Pancreas (tissue), 10 donors: ENCODE measurements around the gene AIM2. TPM values are rescaled to one million over a fixed set of nuclear protein-coding genes. Genes with fewer than 3 reads are reported as not detected.
A peak's percentile ranks its signal among the peaks of the same experiment; 100 is the strongest.

Source experiments
- ATAC-seq, 4 donors: fragments of 200-7000 bp; cut with Tn5 transposase; one replicate each; pipeline versions ENCODE4 v1.8.0 to v1.9.1; 2020; ENCODE audit warnings: mild to moderate bottlenecking in 4 of 4, moderate library complexity in 4 of 4
- DNase-seq, 6 donors: peaks; one replicate each; pipeline ENCODE4 v3.0.0-alpha.2; 2020
- FAIRE-seq: peaks from 2 replicates; lab custom pipeline; 2012; peaks lifted over from hg19 to GRCh38; lab: Jason Lieb, UNC
- H3K27ac ChIP-seq, 4 donors: fragments of 200-600 bp; sonication (generic); 1 replicate in 3 of 4; 2 replicates in 1 of 4; pipeline versions ENCODE4 v1.5.0 to v1.8.0; 2020
- H3K27me3 ChIP-seq, 4 donors: fragments of 200-600 bp; one replicate each; pipeline ENCODE4 v1.8.0; 2021
- H3K36me3 ChIP-seq, 3 donors: fragments of 200-600 bp; sonication (generic) in 1 of 3; one replicate each; pipeline versions ENCODE4 v1.5.0 to v1.8.0; 2020 to 2021
- H3K4me1 ChIP-seq, 3 donors: fragments of 200-600 bp; one replicate each; pipeline ENCODE4 v1.8.0; 2021
- H3K4me3 ChIP-seq, 4 donors: fragments of 200-600 bp; sonication (generic) in 2 of 4; one replicate each; pipeline versions ENCODE4 v1.5.0 to v1.8.0; 2020 to 2021
- H3K9me3 ChIP-seq, 4 donors: fragments of 200-600 bp; one replicate each; pipeline ENCODE4 v1.8.0; 2021
- WGBS, 2 donors: extraction: QIAGEN DNeasy Blood & Tissue Kit; methylation state at CpG; one replicate each; pipeline ENCODE4 v1.1.7; 2013; 5-methylcytosine and 5-hydroxymethylcytosine counted together
- intact Hi-C, 3 donors: fragments of 100-400 bp; cut with DNase I; formaldehyde crosslinking; loops; one replicate each; pipeline versions ENCODE4 v1.11.1 to v1.14.2; 2022
- polyA plus RNA-seq, 2 donors: library from polyadenylated mRNA; stranded (reverse); fragments of 200-250 nt; gene quantifications; one replicate each; pipeline ENCODE4 v1.2.3, GENCODE V29; 2013
- total RNA-seq, 6 donors: library from RNA; stranded (reverse); fragmentation: NEBNext Ultra II Directional in 4 of 6; extraction: Animal tissue kit (Norgen Biotek cat#: 25700) in 4 of 6; gene quantifications; one replicate each; pipeline versions ENCODE4 v1.2.1 to v1.2.4, GENCODE V29; 2021 to 2023
- TF ChIP-seq, protein P1 (sequence below), 4 donors: fragments of 200-600 bp; sonication (generic) in 3 of 4; IDR thresholded peaks; one replicate each; pipeline versions ENCODE4 v1.5.0 to v1.8.0; 2021; ENCODE audit warnings: antibody characterized with exemption in 4 of 4
- donor health status: healthy with polysubstance abuse.
- donor health status: DM: no; HTN: no; CAD: no; lungs with moderate emphysema.
- donor health status: DM: no; HTN: no; CAD: no.
- donor health status: control.
- donor health status: control.
- donor health status: Bipolar disorder and iron deficiency.
- donor health status: DM: yes; HTN: yes; CAD: no.
- donor health status: DM: no; HTN: no; CAD: no.
- donor health status: DM: no; HTN: no; CAD: no.
- donor health status: DM: yes; HTN: yes; CAD: no.

AIM2 gene
- total and polyA plus RNA-seq, 8 donors = 0.07 to 0.47 (median 0.29) TPM; not detected in 3

- Histone ChIP-seq H3K4me3 (no peak overlapping the region), H3K4me1 (no peaks in the 10 kb centered on the region), H3K27me3 (peaks cover 0 to under 1% (median 0%) of the 10 kb centered on the region in 4 donors), H3K36me3 (no peaks in the 10 kb centered on the region), H3K27ac (no peak overlapping the region), H3K9me3 (no peaks in the 10 kb centered on the region)
- WGBS, 2 donors = 70 to 71% methylated on average over 1 of the region's 1 CpG
- FAIRE-seq (no peak), DNase-seq (no peak), ATAC-seq (no peak)
- TF ChIP-seq, protein P1, sequence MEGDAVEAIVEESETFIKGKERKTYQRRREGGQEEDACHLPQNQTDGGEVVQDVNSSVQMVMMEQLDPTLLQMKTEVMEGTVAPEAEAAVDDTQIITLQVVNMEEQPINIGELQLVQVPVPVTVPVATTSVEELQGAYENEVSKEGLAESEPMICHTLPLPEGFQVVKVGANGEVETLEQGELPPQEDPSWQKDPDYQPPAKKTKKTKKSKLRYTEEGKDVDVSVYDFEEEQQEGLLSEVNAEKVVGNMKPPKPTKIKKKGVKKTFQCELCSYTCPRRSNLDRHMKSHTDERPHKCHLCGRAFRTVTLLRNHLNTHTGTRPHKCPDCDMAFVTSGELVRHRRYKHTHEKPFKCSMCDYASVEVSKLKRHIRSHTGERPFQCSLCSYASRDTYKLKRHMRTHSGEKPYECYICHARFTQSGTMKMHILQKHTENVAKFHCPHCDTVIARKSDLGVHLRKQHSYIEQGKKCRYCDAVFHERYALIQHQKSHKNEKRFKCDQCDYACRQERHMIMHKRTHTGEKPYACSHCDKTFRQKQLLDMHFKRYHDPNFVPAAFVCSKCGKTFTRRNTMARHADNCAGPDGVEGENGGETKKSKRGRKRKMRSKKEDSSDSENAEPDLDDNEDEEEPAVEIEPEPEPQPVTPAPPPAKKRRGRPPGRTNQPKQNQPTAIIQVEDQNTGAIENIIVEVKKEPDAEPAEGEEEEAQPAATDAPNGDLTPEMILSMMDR (IDR thresholded peaks at IDR 0.05) = no peak
- intact Hi-C loops = no loop called here
These were observed 6.4 kb upstream of the AIM2 start for GRCh38 chr1:159083013-159083412.

- DNase-seq (no peak), FAIRE-seq (no peak), ATAC-seq (no peak)
- Histone ChIP-seq H3K4me3 (no peak overlapping the region), H3K4me1 (no peaks in the 10 kb centered on the region), H3K27me3 (peaks cover 0 to 4% (median 0%) of the 10 kb centered on the region in 4 donors), H3K9me3 (no peaks in the 10 kb centered on the region), H3K36me3 (no peaks in the 10 kb centered on the region), H3K27ac (no peak overlapping the region)
- WGBS, 2 donors = 62 to 89% methylated on average over 1 of the region's 1 CpG
- TF ChIP-seq, protein P1 (IDR thresholded peaks at IDR 0.05) = no peak
- intact Hi-C loops = no loop called here
These were observed 5.1 kb upstream of the AIM2 start for GRCh38 chr1:159081626-159082025.

GRCh38 chr1:159079525-159079924, 3.0 kb upstream of the AIM2 start:
- Histone ChIP-seq H3K4me1 (no peaks in the 10 kb centered on the region), H3K4me3 (no peak overlapping the region), H3K36me3 (no peaks in the 10 kb centered on the region), H3K9me3 (no peaks in the 10 kb centered on the region), H3K27ac (no peak overlapping the region), H3K27me3 (peaks cover 0 to 4% (median 0%) of the 10 kb centered on the region in 4 donors)
- ATAC-seq (no peak), FAIRE-seq (no peak), DNase-seq (no peak)
- TF ChIP-seq, protein P1 (IDR thresholded peaks at IDR 0.05) = no peak
- intact Hi-C loops = no loop called here
- WGBS, 2 donors = 72 to 85% methylated on average over 1 of the region's 1 CpG

GRCh38 chr1:159077120-159077961, 775 bp upstream of the AIM2 start:
- Histone ChIP-seq H3K27ac (peak overlapping the region in 2 of 4 donors; percentile 12 to 15), H3K9me3 (no peaks in the 10 kb centered on the region), H3K4me1 (no peaks in the 10 kb centered on the region), H3K4me3 (no peak overlapping the region), H3K27me3 (peaks cover 0 to 4% (median 0%) of the 10 kb centered on the region in 4 donors), H3K36me3 (no peaks in the 10 kb centered on the region)
- peak in 2 of 4 donors; percentile 52 for ATAC-seq
- peak in 1 of 6 donors; percentile 43 for DNase-seq
- WGBS, 2 donors = 72 to 73% methylated on average over 12 of the region's 12 CpGs
- intact Hi-C loops = no loop called here
- FAIRE-seq = no peak
- TF ChIP-seq, protein P1 (IDR thresholded peaks at IDR 0.05) = no peak
